ENCODE results near the gene MAP2K4.

The MAP2K4 gene

GRCh38 chr17:12118617-12119016 lies 97.9 kb downstream of the MAP2K4 start:
- TF ChIP-seq CTCF (IDR thresholded peaks at IDR 0.05; ENCODE audit: borderline replicate concordance, insufficient read depth, low read depth, low read length) = no peak

GRCh38 chr17:12122075-12122474 lies 101.4 kb downstream of the MAP2K4 start:
- TF ChIP-seq CTCF (IDR thresholded peaks at IDR 0.05; ENCODE audit: borderline replicate concordance, insufficient read depth, low read depth, low read length) = no peak
- H3K4me3 ChIP-seq (ENCODE audit: low read depth, low read length) = no peak overlapping the region

More at GRCh38 chr17:12118617-12119016, 97.9 kb downstream of the MAP2K4 start:
- H3K4me3 ChIP-seq (ENCODE audit: low read depth, low read length) = no peak overlapping the region

GRCh38 chr17:12127177-12127576 lies 106.5 kb downstream of the MAP2K4 start:
- no peak for TF ChIP-seq CTCF (IDR thresholded peaks at IDR 0.05; ENCODE audit: borderline replicate concordance, insufficient read depth, low read depth, low read length)
- no peak overlapping the region for H3K4me3 ChIP-seq (ENCODE audit: low read depth, low read length)

GRCh38 chr17:12127667-12128066 lies 107.0 kb downstream of the MAP2K4 start:
- no peak for TF ChIP-seq CTCF (IDR thresholded peaks at IDR 0.05; ENCODE audit: borderline replicate concordance, insufficient read depth, low read depth, low read length)
- H3K4me3 ChIP-seq (ENCODE audit: low read depth, low read length) = no peak overlapping the region

GRCh38 chr17:12128946-12129345 lies 108.3 kb downstream of the MAP2K4 start:
- H3K4me3 ChIP-seq (ENCODE audit: low read depth, low read length) = no peak overlapping the region
- no peak for TF ChIP-seq CTCF (IDR thresholded peaks at IDR 0.05; ENCODE audit: borderline replicate concordance, insufficient read depth, low read depth, low read length)

- no peak for TF ChIP-seq CTCF (IDR thresholded peaks at IDR 0.05; ENCODE audit: borderline replicate concordance, insufficient read depth, low read depth, low read length)
- no peak overlapping the region for H3K4me3 ChIP-seq (ENCODE audit: low read depth, low read length)
These were observed 112.5 kb downstream of the MAP2K4 start for GRCh38 chr17:12133183-12133582.

- TF ChIP-seq CTCF (IDR thresholded peaks at IDR 0.05; ENCODE audit: borderline replicate concordance, insufficient read depth, low read depth, low read length) = no peak
These were observed 113.4 kb downstream of the MAP2K4 start for GRCh38 chr17:12134101-12134500.

More at GRCh38 chr17:12134101-12134500, 113.4 kb downstream of the MAP2K4 start:
- H3K4me3 ChIP-seq (ENCODE audit: low read depth, low read length) = no peak overlapping the region

Data from GM12875 (cell line).